ENCODE measurements around the gene TRIM5. TPM values are rescaled to one million over a fixed set of nuclear protein-coding genes. Genes with fewer than 3 reads are reported as not detected.

The TRIM5 gene
- total RNA-seq, 2 donors from 2014 or later, result 16.0 to 21.4 TPM

GRCh38 chr11:5631969-5632635, 52.8 kb downstream of the TRIM5 start:
- Histone ChIP-seq H3K9ac (ENCODE audit: extremely low read depth, low read length, poor library complexity, severe bottlenecking) (no peak overlapping the region), H3K4me1 (ENCODE audit: control insufficient read depth, insufficient read depth, low read length) (peaks cover 6% of the 10 kb centered on the region), H3K27ac (ENCODE audit: low read depth, low read length) (no peak overlapping the region), H3K27me3 (ENCODE audit: control insufficient read depth, insufficient read depth, low read length, poor library complexity, severe bottlenecking) (no peaks in the 10 kb centered on the region), H3K4me3 (ENCODE audit: low read length) (no peak overlapping the region), H3K9me3 (ENCODE audit: control insufficient read depth, low read length) (no peaks in the 10 kb centered on the region), H3K36me3 (ENCODE audit: control insufficient read depth, insufficient read depth, low read length) (no peaks in the 10 kb centered on the region)
- 92% methylated on average over 4 to 5 of the region's 5 CpGs for WGBS, 2 experiments (ENCODE audit: insufficient coverage in 1 of 2, insufficient read length in 1 of 2)
- Mint-ChIP-seq H3K27ac (no peak overlapping the region), H3K4me3 (no peak overlapping the region), H3K27me3 (ENCODE audit: insufficient read depth) (no peaks in the 10 kb centered on the region), H3K4me1 (peaks cover 11% of the 10 kb centered on the region), H3K9me3 (no peaks in the 10 kb centered on the region), H3K36me3 (ENCODE audit: low read depth) (peaks cover 2% of the 10 kb centered on the region)
- no peak for DNase-seq
- TF ChIP-seq, protein P1, sequence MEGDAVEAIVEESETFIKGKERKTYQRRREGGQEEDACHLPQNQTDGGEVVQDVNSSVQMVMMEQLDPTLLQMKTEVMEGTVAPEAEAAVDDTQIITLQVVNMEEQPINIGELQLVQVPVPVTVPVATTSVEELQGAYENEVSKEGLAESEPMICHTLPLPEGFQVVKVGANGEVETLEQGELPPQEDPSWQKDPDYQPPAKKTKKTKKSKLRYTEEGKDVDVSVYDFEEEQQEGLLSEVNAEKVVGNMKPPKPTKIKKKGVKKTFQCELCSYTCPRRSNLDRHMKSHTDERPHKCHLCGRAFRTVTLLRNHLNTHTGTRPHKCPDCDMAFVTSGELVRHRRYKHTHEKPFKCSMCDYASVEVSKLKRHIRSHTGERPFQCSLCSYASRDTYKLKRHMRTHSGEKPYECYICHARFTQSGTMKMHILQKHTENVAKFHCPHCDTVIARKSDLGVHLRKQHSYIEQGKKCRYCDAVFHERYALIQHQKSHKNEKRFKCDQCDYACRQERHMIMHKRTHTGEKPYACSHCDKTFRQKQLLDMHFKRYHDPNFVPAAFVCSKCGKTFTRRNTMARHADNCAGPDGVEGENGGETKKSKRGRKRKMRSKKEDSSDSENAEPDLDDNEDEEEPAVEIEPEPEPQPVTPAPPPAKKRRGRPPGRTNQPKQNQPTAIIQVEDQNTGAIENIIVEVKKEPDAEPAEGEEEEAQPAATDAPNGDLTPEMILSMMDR (conservative IDR thresholded peaks at IDR 0.05), result no peak

- TF ChIP-seq, protein P1 (conservative IDR thresholded peaks at IDR 0.05), result no peak
- peaks cover 6% of the 10 kb centered on the region for H3K4me1 ChIP-seq (ENCODE audit: control insufficient read depth, insufficient read depth, low read length)
- H3K4me3 Mint-ChIP-seq, result no peak overlapping the region
- DNase-seq, result no peak
- no peaks in the 10 kb centered on the region for H3K27me3 ChIP-seq (ENCODE audit: control insufficient read depth, insufficient read depth, low read length, poor library complexity, severe bottlenecking)
- no peaks in the 10 kb centered on the region for H3K36me3 ChIP-seq (ENCODE audit: control insufficient read depth, insufficient read depth, low read length)
- no peaks in the 10 kb centered on the region for H3K9me3 Mint-ChIP-seq
- H3K4me3 ChIP-seq (ENCODE audit: low read length), result no peak overlapping the region
- no peaks in the 10 kb centered on the region for H3K27me3 Mint-ChIP-seq (ENCODE audit: insufficient read depth)
- peaks cover 11% of the 10 kb centered on the region for H3K4me1 Mint-ChIP-seq
- peaks cover 2% of the 10 kb centered on the region for H3K36me3 Mint-ChIP-seq (ENCODE audit: low read depth)
- no peaks in the 10 kb centered on the region for H3K9me3 ChIP-seq (ENCODE audit: control insufficient read depth, low read length)
- 94 to 100% methylated on average over 2 of the region's 2 CpGs for WGBS, 2 experiments (ENCODE audit: insufficient coverage in 1 of 2, insufficient read length in 1 of 2)
- H3K9ac ChIP-seq (ENCODE audit: extremely low read depth, low read length, poor library complexity, severe bottlenecking), result no peak overlapping the region
- no peak overlapping the region for H3K27ac ChIP-seq (ENCODE audit: low read depth, low read length)
- no peak overlapping the region for H3K27ac Mint-ChIP-seq
Measured at GRCh38 chr11:5631417-5631816, 53.5 kb downstream of the TRIM5 start.

DNA sequence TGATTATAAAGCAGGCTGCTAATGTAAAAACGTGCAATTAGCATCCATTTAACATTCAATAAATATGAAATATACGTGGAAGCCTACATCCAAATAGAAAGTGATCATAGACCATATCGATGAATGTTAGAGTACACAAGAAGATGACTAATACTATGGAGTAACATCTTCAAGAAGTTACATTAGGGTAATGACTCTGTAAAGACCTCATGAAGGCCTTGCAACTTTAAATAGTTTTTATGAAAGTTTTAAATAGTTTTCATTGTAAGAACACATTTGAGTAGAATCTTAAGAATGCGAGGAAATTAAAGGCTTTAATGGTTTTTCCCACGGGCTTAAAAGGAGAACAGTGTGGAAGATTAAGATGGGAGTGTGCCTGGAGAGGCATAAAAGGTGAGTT, 58.7 kb downstream of the TRIM5 start:
- Mint-ChIP-seq H3K4me1 (peaks cover 23% of the 10 kb centered on the region), H3K27me3 (ENCODE audit: insufficient read depth) (no peaks in the 10 kb centered on the region), H3K27ac (no peak overlapping the region), H3K4me3 (no peak overlapping the region), H3K36me3 (ENCODE audit: low read depth) (no peaks in the 10 kb centered on the region), H3K9me3 (no peaks in the 10 kb centered on the region)
- no peak for DNase-seq
- Histone ChIP-seq H3K4me3 (ENCODE audit: low read length) (no peak overlapping the region), H3K9ac (ENCODE audit: extremely low read depth, low read length, poor library complexity, severe bottlenecking) (no peak overlapping the region), H3K36me3 (ENCODE audit: control insufficient read depth, insufficient read depth, low read length) (no peaks in the 10 kb centered on the region), H3K9me3 (ENCODE audit: control insufficient read depth, low read length) (no peaks in the 10 kb centered on the region), H3K27me3 (ENCODE audit: control insufficient read depth, insufficient read depth, low read length, poor library complexity, severe bottlenecking) (no peaks in the 10 kb centered on the region), H3K27ac (ENCODE audit: low read depth, low read length) (no peak overlapping the region), H3K4me1 (ENCODE audit: control insufficient read depth, insufficient read depth, low read length) (peaks cover 3% of the 10 kb centered on the region)
- TF ChIP-seq, protein P1 (conservative IDR thresholded peaks at IDR 0.05), result no peak
- WGBS, 2 experiments (ENCODE audit: insufficient coverage in 1 of 2, insufficient read length in 1 of 2), result 85 to 96% methylated on average over 3 to 5 of the region's 5 CpGs
